Measurements from ENCODE around the gene MAST2. TPM values are rescaled to one million over a fixed set of nuclear protein-coding genes. Genes with fewer than 3 reads are reported as not detected.
"Not testable (repeated sequence)": the region's sequence is repeated elsewhere in the genome, so short reads cannot be mapped to it uniquely, and the experiment has no call there.

The MAST2 gene
- total and polyA plus RNA-seq, 9 donors, result 32.4 to 107 (median 83.7) TPM

DNA sequence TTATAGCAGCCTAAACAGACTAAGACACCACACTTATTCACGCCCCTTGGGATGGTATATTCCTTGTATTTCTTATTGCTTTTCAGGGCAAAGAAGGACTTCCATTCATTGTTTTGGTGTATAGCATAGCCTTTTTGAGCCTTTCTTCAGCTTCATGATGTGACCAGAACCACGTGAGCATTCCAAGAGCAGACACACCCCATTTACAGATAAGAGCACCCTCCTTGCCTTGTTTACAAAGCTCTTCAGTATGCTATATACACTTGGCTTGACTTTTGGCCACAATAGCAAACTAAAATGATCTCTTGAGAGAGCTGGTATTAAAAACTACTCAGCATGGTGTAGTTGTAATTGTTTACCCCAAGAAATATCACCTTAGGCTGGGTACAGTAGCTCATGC, 250.3 kb downstream of the MAST2 start:
- H3K27me3 ChIP-seq (ENCODE audit: control insufficient read depth, insufficient read depth, low read length), result no peaks in the 10 kb centered on the region
- DNase-seq, result no peak
- no peak overlapping the region for H3K27ac ChIP-seq (ENCODE audit: low read length)
- no peaks in the 10 kb centered on the region for H3K4me1 ChIP-seq (ENCODE audit: control insufficient read depth, insufficient read depth, low read length)
- H3K36me3 ChIP-seq (ENCODE audit: control insufficient read depth, insufficient read depth, low read length), result peaks cover 31% of the 10 kb centered on the region
- WGBS (ENCODE audit: insufficient coverage), result no CpG with 5 or more reads among the region's 2 CpGs
- no peak overlapping the region for H3K4me3 ChIP-seq (ENCODE audit: low read length)
- no peaks in the 10 kb centered on the region for H3K9me3 ChIP-seq (replicated peaks; ENCODE audit: control insufficient read depth, low read depth, low read length)

DNA sequence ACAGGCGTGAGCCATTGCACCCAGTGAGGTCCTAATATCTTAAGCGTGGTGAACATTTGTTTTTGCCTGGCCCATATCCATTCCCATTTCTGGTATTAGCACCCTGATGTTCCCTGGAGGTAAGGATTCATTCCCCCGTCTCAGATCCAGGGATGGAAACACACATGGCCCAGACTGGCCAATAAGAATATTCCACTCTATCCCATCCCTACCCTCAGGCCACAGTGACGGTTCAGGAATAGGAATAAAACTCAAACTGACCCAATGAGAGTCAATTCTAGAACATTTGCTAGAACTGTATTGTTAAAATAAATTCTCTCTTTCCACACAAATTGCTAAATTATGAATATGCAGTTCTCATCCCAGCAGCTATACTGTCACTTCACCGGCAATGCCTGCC, 252.9 kb downstream of the MAST2 start:
- DNase-seq, result no peak
- 91% methylated on average over 4 of the region's 5 CpGs for WGBS (ENCODE audit: insufficient coverage)
- Histone ChIP-seq H3K27me3 (ENCODE audit: control insufficient read depth, insufficient read depth, low read length) (no peaks in the 10 kb centered on the region), H3K4me1 (ENCODE audit: control insufficient read depth, insufficient read depth, low read length) (no peaks in the 10 kb centered on the region), H3K36me3 (ENCODE audit: control insufficient read depth, insufficient read depth, low read length) (peaks cover 42% of the 10 kb centered on the region), H3K27ac (ENCODE audit: low read length) (no peak overlapping the region), H3K4me3 (ENCODE audit: low read length) (no peak overlapping the region), H3K9me3 (replicated peaks; ENCODE audit: control insufficient read depth, low read depth, low read length) (no peaks in the 10 kb centered on the region)

- H3K4me1 ChIP-seq (ENCODE audit: control insufficient read depth, insufficient read depth, low read length); DNase-seq; H3K9me3 ChIP-seq (replicated peaks; ENCODE audit: control insufficient read depth, low read depth, low read length); H3K27ac ChIP-seq (ENCODE audit: low read length); H3K27me3 ChIP-seq (ENCODE audit: control insufficient read depth, insufficient read depth, low read length); H3K4me3 ChIP-seq (ENCODE audit: low read length): not testable (repeated sequence)
- WGBS (ENCODE audit: insufficient coverage), result 94% methylated on average over 2 of the region's 4 CpGs
- peaks cover 46% of the 10 kb centered on the region for H3K36me3 ChIP-seq (ENCODE audit: control insufficient read depth, insufficient read depth, low read length)
Observed at GRCh38 chr1:46057215-46057614, 253.8 kb downstream of the MAST2 start.

DNA sequence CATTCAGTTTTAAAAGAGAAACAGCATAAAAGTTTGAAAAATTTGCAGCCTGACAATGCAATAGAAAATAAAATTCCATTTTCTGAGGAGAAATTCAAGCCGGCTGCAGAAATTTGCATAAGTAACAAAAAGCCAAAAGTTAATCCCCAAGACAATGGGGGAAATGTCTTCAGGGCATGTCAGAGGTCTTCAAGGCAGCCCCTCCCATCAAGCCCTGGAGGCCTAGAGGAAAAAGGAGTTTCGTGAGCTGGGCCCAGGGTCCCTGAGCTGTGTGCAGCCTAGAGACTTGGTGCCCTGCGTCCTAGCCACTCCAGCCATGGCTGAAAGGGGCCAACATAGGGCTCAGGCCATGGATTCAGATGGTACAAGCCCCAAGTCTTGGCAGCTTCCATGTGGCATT, 254.4 kb downstream of the MAST2 start:
- WGBS (ENCODE audit: insufficient coverage), result 100% methylated on average over 1 of the region's 3 CpGs
- H3K27ac ChIP-seq (ENCODE audit: low read length), result no peak overlapping the region
- H3K4me3 ChIP-seq (ENCODE audit: low read length), result no peak overlapping the region
- H3K9me3 ChIP-seq (replicated peaks; ENCODE audit: control insufficient read depth, low read depth, low read length), result no peaks in the 10 kb centered on the region
- DNase-seq, result no peak
- H3K4me1 ChIP-seq (ENCODE audit: control insufficient read depth, insufficient read depth, low read length), result no peaks in the 10 kb centered on the region
- H3K27me3 ChIP-seq (ENCODE audit: control insufficient read depth, insufficient read depth, low read length), result no peaks in the 10 kb centered on the region
- peaks cover 46% of the 10 kb centered on the region for H3K36me3 ChIP-seq (ENCODE audit: control insufficient read depth, insufficient read depth, low read length)

DNA sequence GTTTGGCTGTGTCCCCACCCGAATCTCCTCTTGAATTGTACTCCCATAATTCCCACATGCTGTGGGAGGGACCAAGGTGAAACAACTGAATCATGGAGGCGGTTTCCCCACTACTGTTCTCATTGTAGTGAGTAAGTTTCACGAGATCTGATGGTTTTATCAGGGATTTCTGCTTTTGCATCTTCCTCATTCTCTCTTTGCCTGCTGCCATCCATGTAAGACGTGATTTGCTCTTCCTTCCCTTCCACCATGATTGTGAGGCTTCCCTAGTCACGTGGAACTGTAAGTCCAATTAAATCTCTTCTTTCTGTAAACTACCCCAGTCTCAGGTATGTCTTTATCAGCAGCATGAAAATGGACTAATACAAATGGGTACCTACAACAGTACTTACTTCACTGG, 255.5 kb downstream of the MAST2 start:
- Histone ChIP-seq H3K27ac (ENCODE audit: low read length) (no peak overlapping the region), H3K4me1 (ENCODE audit: control insufficient read depth, insufficient read depth, low read length) (no peaks in the 10 kb centered on the region), H3K4me3 (ENCODE audit: low read length) (no peak overlapping the region), H3K9me3 (replicated peaks; ENCODE audit: control insufficient read depth, low read depth, low read length) (no peaks in the 10 kb centered on the region), H3K36me3 (ENCODE audit: control insufficient read depth, insufficient read depth, low read length) (peaks cover 39% of the 10 kb centered on the region), H3K27me3 (ENCODE audit: control insufficient read depth, insufficient read depth, low read length) (no peaks in the 10 kb centered on the region)
- no peak for DNase-seq
- 100% methylated on average over 1 of the region's 5 CpGs for WGBS (ENCODE audit: insufficient coverage)

DNA sequence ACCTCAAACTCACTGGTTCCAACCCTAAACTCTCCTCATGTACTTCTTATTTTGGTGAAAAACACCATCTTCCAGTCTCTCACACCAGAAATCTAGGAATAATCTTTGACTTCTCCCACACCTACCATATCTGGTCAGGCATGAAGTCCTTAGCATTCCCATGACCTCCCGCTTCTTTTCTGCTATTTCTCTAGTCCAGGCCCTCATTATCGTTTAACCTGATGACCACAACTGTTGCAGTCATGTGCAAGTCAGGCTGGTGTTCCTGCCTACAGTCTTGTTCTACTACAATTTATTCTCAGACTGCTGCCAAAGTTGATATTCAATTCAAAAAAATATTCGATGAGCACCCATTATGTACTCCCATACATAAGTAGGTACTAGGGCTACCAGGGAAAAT, 257.7 kb downstream of the MAST2 start:
- DNase-seq, result no peak
- Histone ChIP-seq H3K9me3 (replicated peaks; ENCODE audit: control insufficient read depth, low read depth, low read length) (no peaks in the 10 kb centered on the region), H3K4me3 (ENCODE audit: low read length) (no peak overlapping the region), H3K27me3 (ENCODE audit: control insufficient read depth, insufficient read depth, low read length) (no peaks in the 10 kb centered on the region), H3K27ac (ENCODE audit: low read length) (no peak overlapping the region), H3K36me3 (ENCODE audit: control insufficient read depth, insufficient read depth, low read length) (peaks cover 34% of the 10 kb centered on the region), H3K4me1 (ENCODE audit: control insufficient read depth, insufficient read depth, low read length) (no peaks in the 10 kb centered on the region)
- WGBS (ENCODE audit: insufficient coverage), result 96% methylated on average over 2 of the region's 3 CpGs

- Histone ChIP-seq H3K4me1 (ENCODE audit: control insufficient read depth, insufficient read depth, low read length) (no peaks in the 10 kb centered on the region), H3K27ac (ENCODE audit: low read length) (no peak overlapping the region), H3K36me3 (ENCODE audit: control insufficient read depth, insufficient read depth, low read length) (peaks cover 20% of the 10 kb centered on the region), H3K27me3 (ENCODE audit: control insufficient read depth, insufficient read depth, low read length) (no peaks in the 10 kb centered on the region), H3K9me3 (replicated peaks; ENCODE audit: control insufficient read depth, low read depth, low read length) (no peaks in the 10 kb centered on the region), H3K4me3 (ENCODE audit: low read length) (no peak overlapping the region)
- no CpG with 5 or more reads among the region's 4 CpGs for WGBS (ENCODE audit: insufficient coverage)
- DNase-seq, result no peak
Observed at GRCh38 chr1:46062651-46063319, 259.4 kb downstream of the MAST2 start.

GRCh38 chr1:46064708-46065107, 261.3 kb downstream of the MAST2 start:
- Histone ChIP-seq H3K27ac (ENCODE audit: low read length) (no peak overlapping the region), H3K4me1 (ENCODE audit: control insufficient read depth, insufficient read depth, low read length) (no peaks in the 10 kb centered on the region), H3K36me3 (ENCODE audit: control insufficient read depth, insufficient read depth, low read length) (peaks cover 14% of the 10 kb centered on the region), H3K27me3 (ENCODE audit: control insufficient read depth, insufficient read depth, low read length) (no peaks in the 10 kb centered on the region), H3K4me3 (ENCODE audit: low read length) (no peak overlapping the region), H3K9me3 (replicated peaks; ENCODE audit: control insufficient read depth, low read depth, low read length) (no peaks in the 10 kb centered on the region)
- no CpG with 5 or more reads among the region's 1 CpG for WGBS (ENCODE audit: insufficient coverage)
- DNase-seq, result no peak

- H3K27me3 ChIP-seq (ENCODE audit: control insufficient read depth, insufficient read depth, low read length), result no peaks in the 10 kb centered on the region
- no peak for DNase-seq
- H3K36me3 ChIP-seq (ENCODE audit: control insufficient read depth, insufficient read depth, low read length), result peaks cover 17% of the 10 kb centered on the region
- H3K27ac ChIP-seq (ENCODE audit: low read length), result no peak overlapping the region
- H3K4me3 ChIP-seq (ENCODE audit: low read length), result no peak overlapping the region
- H3K4me1 ChIP-seq (ENCODE audit: control insufficient read depth, insufficient read depth, low read length), result no peaks in the 10 kb centered on the region
- H3K9me3 ChIP-seq (replicated peaks; ENCODE audit: control insufficient read depth, low read depth, low read length), result no peaks in the 10 kb centered on the region
Observed at GRCh38 chr1:46065405-46065804, 262.0 kb downstream of the MAST2 start.

DNA sequence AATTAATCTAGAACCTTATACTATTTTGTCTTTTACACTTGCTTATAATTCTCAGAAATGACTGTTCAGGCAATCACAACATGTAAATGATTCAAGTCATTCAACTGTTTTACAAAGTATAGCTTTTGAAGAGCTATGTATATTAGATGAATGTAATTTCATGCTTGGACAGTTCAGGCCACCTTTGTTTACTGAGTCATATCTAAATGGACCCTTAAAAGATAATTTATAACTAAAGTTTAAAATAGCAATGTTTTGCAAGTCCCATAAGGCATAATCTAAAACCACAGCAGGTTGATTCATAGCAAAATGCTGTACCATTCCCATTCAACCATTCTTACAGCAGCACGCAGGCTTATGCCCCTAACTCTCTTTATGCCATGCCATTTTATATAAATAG, 264.2 kb downstream of the MAST2 start:
- no peak for DNase-seq
- Histone ChIP-seq H3K27ac (ENCODE audit: low read length) (no peak overlapping the region), H3K9me3 (replicated peaks; ENCODE audit: control insufficient read depth, low read depth, low read length) (no peaks in the 10 kb centered on the region), H3K27me3 (ENCODE audit: control insufficient read depth, insufficient read depth, low read length) (no peaks in the 10 kb centered on the region), H3K4me1 (ENCODE audit: control insufficient read depth, insufficient read depth, low read length) (no peaks in the 10 kb centered on the region), H3K36me3 (ENCODE audit: control insufficient read depth, insufficient read depth, low read length) (peaks cover 10% of the 10 kb centered on the region), H3K4me3 (ENCODE audit: low read length) (no peak overlapping the region)
- WGBS (ENCODE audit: insufficient coverage), result no CpG with 5 or more reads among the region's 1 CpG

DNA sequence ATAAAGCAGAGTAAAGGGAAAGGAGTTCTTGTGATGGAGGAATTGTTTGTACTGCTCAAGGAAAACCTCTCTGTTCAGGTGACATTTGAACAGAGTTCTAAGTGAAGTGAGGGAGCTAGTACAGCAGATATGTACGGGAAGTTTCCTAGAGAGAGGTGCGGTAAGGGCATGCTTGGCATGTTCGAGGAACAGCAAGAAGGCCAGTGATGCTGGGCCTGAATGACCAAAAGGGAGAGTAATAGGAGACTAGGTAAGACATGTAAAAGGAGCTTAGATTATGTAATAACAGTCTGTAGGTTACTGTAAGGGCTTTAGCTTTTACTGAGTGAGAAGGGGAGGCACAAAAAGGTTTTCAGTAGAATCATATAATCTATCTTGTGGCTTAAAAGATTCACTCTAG, 265.1 kb downstream of the MAST2 start:
- Histone ChIP-seq H3K4me1 (ENCODE audit: control insufficient read depth, insufficient read depth, low read length) (no peaks in the 10 kb centered on the region), H3K9me3 (replicated peaks; ENCODE audit: control insufficient read depth, low read depth, low read length) (no peaks in the 10 kb centered on the region), H3K27ac (ENCODE audit: low read length) (no peak overlapping the region), H3K27me3 (ENCODE audit: control insufficient read depth, insufficient read depth, low read length) (no peaks in the 10 kb centered on the region), H3K36me3 (ENCODE audit: control insufficient read depth, insufficient read depth, low read length) (peaks cover 10% of the 10 kb centered on the region), H3K4me3 (ENCODE audit: low read length) (no peak overlapping the region)
- 81% methylated on average over 3 of the region's 3 CpGs for WGBS (ENCODE audit: insufficient coverage)
- no peak for DNase-seq

All from muscle of leg (tissue), 11 donors.